ENCODE measurements around the gene OTOG. TPM values are rescaled to one million over a fixed set of nuclear protein-coding genes. Genes with fewer than 3 reads are reported as not detected.

Gene OTOG
- total RNA-seq (2021): not detected in 2 replicates
- percentile 0 among the genes with signal in this experiment for Bru-seq, nascent RNA
- not detected for BruChase-seq, experiment 1, labeled RNA remaining after a 2-hour chase
- BruChase-seq, experiment 2, labeled RNA remaining after a 6-hour chase: not detected
- long read RNA-seq: 0 reads

DNA sequence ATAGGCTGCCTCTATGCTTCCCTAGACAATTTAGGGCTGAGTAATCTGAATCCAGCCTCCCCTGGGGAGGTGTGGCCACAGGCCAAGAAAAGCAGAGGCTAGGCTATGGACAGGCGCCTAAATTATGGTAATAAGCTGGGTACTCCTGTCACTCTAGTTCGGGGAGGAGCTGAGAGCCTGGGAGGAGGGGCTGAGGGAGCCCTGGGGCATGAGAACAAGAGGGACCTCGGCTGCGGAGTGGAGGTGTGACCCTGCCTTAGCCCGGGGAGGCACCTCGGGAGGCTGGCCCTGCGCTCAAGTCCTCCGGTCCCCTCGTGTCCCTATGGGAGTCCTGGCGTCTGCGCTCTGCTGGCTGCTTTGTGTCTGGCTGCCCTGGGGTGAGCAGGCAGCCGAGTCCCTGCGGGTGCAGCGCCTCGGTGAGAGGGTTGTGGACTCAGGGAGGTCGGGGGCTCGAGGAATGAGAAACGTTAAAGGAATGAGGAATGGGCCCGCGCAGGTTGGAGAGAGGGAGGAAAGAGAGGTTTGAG lies at the start of gene OTOG:
Gene OTOG, plus strand, starts transcription at position 209 of the 527 bp plus-strand sequence. Its CDS starts 114 bp downstream, at position 323.
- no peaks in the 10 kb centered on the region for H4K20me1 ChIP-seq (ENCODE audit: insufficient read depth)

GRCh38 chr11:17498058-17498457 lies 49.0 kb upstream of the OTOG start:
- Histone ChIP-seq H3K4me1 (replicated peaks; ENCODE audit: insufficient read depth) (no peaks in the 10 kb centered on the region), H3K36me3 (ENCODE audit: low read depth) (no peaks in the 10 kb centered on the region), H3K9me2 (ENCODE audit: insufficient read depth) (no peaks in the 10 kb centered on the region), H3K4me3 (no peak overlapping the region), H3K27ac (no peak overlapping the region), H3K27me3 (ENCODE audit: insufficient read depth, low read depth) (peaks cover 71% of the 10 kb centered on the region), H3F3A (ENCODE audit: insufficient read depth, low read depth) (no peaks in the 10 kb centered on the region), H3K4me2 (no peak overlapping the region), H2AFZ (no peak overlapping the region), H3K9me3 (ENCODE audit: insufficient read depth, low read depth) (no peaks in the 10 kb centered on the region), H4K20me1 (ENCODE audit: insufficient read depth) (no peaks in the 10 kb centered on the region), H3K79me2 (ENCODE audit: low read depth) (no peaks in the 10 kb centered on the region)
- DNase-seq: no peak
- CTCF ChIA-PET: no interaction called here
- no peak for TF ChIP-seq EZH2 (IDR thresholded peaks at IDR 0.05; ENCODE audit: low read depth)
- TF ChIP-seq, protein P1, sequence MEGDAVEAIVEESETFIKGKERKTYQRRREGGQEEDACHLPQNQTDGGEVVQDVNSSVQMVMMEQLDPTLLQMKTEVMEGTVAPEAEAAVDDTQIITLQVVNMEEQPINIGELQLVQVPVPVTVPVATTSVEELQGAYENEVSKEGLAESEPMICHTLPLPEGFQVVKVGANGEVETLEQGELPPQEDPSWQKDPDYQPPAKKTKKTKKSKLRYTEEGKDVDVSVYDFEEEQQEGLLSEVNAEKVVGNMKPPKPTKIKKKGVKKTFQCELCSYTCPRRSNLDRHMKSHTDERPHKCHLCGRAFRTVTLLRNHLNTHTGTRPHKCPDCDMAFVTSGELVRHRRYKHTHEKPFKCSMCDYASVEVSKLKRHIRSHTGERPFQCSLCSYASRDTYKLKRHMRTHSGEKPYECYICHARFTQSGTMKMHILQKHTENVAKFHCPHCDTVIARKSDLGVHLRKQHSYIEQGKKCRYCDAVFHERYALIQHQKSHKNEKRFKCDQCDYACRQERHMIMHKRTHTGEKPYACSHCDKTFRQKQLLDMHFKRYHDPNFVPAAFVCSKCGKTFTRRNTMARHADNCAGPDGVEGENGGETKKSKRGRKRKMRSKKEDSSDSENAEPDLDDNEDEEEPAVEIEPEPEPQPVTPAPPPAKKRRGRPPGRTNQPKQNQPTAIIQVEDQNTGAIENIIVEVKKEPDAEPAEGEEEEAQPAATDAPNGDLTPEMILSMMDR (conservative IDR thresholded peaks at IDR 0.05): no peak
- BruUV-seq (replicated peaks): no TSS peak
- POLR2A ChIA-PET (ENCODE audit: unreplicated experiment): no interaction called here
- intact Hi-C loops (cut with micrococcal nuclease; ENCODE audit: unreplicated experiment): no loop called here

More for the DNA sequence above, at the start of gene OTOG:
- Histone ChIP-seq H3F3A (ENCODE audit: insufficient read depth, low read depth) (no peaks in the 10 kb centered on the region), H3K27ac (no peak within 1 kb of the TSS), H3K36me3 (ENCODE audit: low read depth) (no peaks in the 10 kb centered on the region), H3K4me1 (replicated peaks; ENCODE audit: insufficient read depth) (no peaks in the 10 kb centered on the region), H3K9me3 (ENCODE audit: insufficient read depth, low read depth) (no peaks in the 10 kb centered on the region), H3K27me3 (ENCODE audit: insufficient read depth, low read depth) (peaks cover 34% of the 10 kb centered on the region), H2AFZ (no peak within 1 kb of the TSS), H3K4me2 (0 out of 2 replicates have a peak within 1 kb of the TSS, but pooled peaks have one; percentile 16), H3K79me2 (ENCODE audit: low read depth) (no peaks in the 10 kb centered on the region), H3K9me2 (ENCODE audit: insufficient read depth) (no peaks in the 10 kb centered on the region), H3K4me3 (no peak within 1 kb of the TSS)
- intact Hi-C loops (cut with micrococcal nuclease; ENCODE audit: unreplicated experiment): no loop called here
- ChIA-PET CTCF (no interaction called here), POLR2A (ENCODE audit: unreplicated experiment) (no interaction called here)
- BruUV-seq (replicated peaks): no TSS peak
- DNase-seq: peak; percentile 4 to 33
- TF ChIP-seq, protein P1 (conservative IDR thresholded peaks at IDR 0.05): no peak
- no peak for TF ChIP-seq EZH2 (IDR thresholded peaks at IDR 0.05; ENCODE audit: low read depth)

DNA sequence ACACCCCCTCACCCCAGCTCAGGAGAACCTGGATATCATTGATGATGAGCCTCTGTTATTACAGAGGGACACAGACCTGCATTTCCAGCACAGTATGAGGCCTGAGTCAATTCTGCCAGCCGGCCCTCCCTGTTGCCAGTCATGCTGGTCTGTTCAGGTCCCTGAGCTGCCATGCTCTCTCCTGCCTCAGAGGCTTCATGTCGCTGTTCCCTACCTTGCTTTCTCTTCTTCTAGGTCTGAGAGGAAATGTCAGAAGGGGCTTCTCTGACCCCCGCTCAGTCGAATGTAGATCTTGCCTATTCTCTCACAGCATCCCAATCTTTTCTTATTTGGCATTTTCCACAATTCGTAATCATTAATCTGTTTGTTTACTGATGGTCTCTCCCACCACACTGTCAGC lies 48.6 kb upstream of the OTOG start:
- no peak overlapping the region for H2AFZ ChIP-seq
- ChIA-PET CTCF (no interaction called here), POLR2A (ENCODE audit: unreplicated experiment) (no interaction called here)
- no peaks in the 10 kb centered on the region for H3K79me2 ChIP-seq (ENCODE audit: low read depth)
- no peaks in the 10 kb centered on the region for H3K4me1 ChIP-seq (replicated peaks; ENCODE audit: insufficient read depth)
- peak in 1 of 2 experiments; percentile 22 for DNase-seq
- H4K20me1 ChIP-seq (ENCODE audit: insufficient read depth): no peaks in the 10 kb centered on the region
- no peaks in the 10 kb centered on the region for H3K9me3 ChIP-seq (ENCODE audit: insufficient read depth, low read depth)
- H3K4me2 ChIP-seq: no peak overlapping the region
- no peak for TF ChIP-seq EZH2 (IDR thresholded peaks at IDR 0.05; ENCODE audit: low read depth)
- TF ChIP-seq, protein P1 (conservative IDR thresholded peaks at IDR 0.05): peak; percentile 55
- H3K27ac ChIP-seq: no peak overlapping the region
- BruUV-seq (replicated peaks): no TSS peak
- H3K4me3 ChIP-seq: no peak overlapping the region
- H3K9me2 ChIP-seq (ENCODE audit: insufficient read depth): no peaks in the 10 kb centered on the region
- H3K36me3 ChIP-seq (ENCODE audit: low read depth): no peaks in the 10 kb centered on the region
- intact Hi-C loops (cut with micrococcal nuclease; ENCODE audit: unreplicated experiment): no loop called here
- H3K27me3 ChIP-seq (ENCODE audit: insufficient read depth, low read depth): peaks cover 67% of the 10 kb centered on the region
- H3F3A ChIP-seq (ENCODE audit: insufficient read depth, low read depth): no peaks in the 10 kb centered on the region
